Naive thymus-derived CD8-positive, alpha-beta T cell (primary cell): Measurements from ENCODE around the gene CLDN19. TPM values are rescaled to one million over a fixed set of nuclear protein-coding genes. Genes with fewer than 3 reads are reported as not detected.

Source experiments
- ATAC-seq, 2 donors: fragments of 150-1000 bp; cut with Tn5 transposase in 1 of 2; sonication (Bioruptor Pico), chemical (Tn5 transposase) in 1 of 2; 1 replicate in 1 of 2; 2 replicates in 1 of 2; pipeline ENCODE4 v1.10.0; 2021; ENCODE audit warnings: mild to moderate bottlenecking in 2 of 2, moderate library complexity in 2 of 2
- POLR2A ChIA-PET: fragments of 350-600 bp; sonication (Branson Sonifier 250); formaldehyde crosslinking; loops from one replicate; lab custom pipeline; 2021; ENCODE audit warnings: antibody characterized with exemption; lab: Charles Lee
- DNase-seq, 10 donors: peaks; one replicate each; pipeline versions ENCODE4 v3.0.0 to v3.0.0-alpha.2; 2020 to 2022
- H3K27ac Mint-ChIP-seq, 10 donors: one replicate each; pipeline ENCODE4 v1.8.0; 2020 to 2022; ENCODE audit warnings: mild to moderate bottlenecking in 10 of 10, mixed read lengths in 10 of 10, moderate library complexity in 4 of 10, inconsistent platforms in 1 of 10
- H3K27me3 Mint-ChIP-seq, 5 donors: one replicate each; pipeline ENCODE4 v1.8.0; 2021 to 2022; ENCODE audit warnings: mixed read lengths in 5 of 5
- H3K36me3 Mint-ChIP-seq, 3 donors: one replicate each; pipeline ENCODE4 v1.8.0; 2020 to 2022; ENCODE audit warnings: mixed read lengths in 3 of 3, mild to moderate bottlenecking in 2 of 3, inconsistent platforms in 1 of 3
- H3K4me1 Mint-ChIP-seq, 4 donors: one replicate each; pipeline ENCODE4 v1.8.0; 2021 to 2022; ENCODE audit warnings: mixed read lengths in 4 of 4
- H3K4me3 Mint-ChIP-seq, 10 donors: one replicate each; pipeline ENCODE4 v1.8.0; 2020 to 2022; ENCODE audit warnings: mild to moderate bottlenecking in 10 of 10, mixed read lengths in 10 of 10, moderate library complexity in 6 of 10, inconsistent platforms in 1 of 10
- H3K9me3 Mint-ChIP-seq, 9 donors: one replicate each; pipeline ENCODE4 v1.8.0; 2020 to 2022; ENCODE audit warnings: mixed read lengths in 9 of 9, mild to moderate bottlenecking in 3 of 9, inconsistent platforms in 1 of 9, moderate library complexity in 1 of 9
- polyA plus RNA-seq, 3 donors: library from polyadenylated mRNA; unstranded; fragments of 300-500 nt; fragmentation: Illumina TruSeq; gene quantifications; one replicate each; pipeline ENCODE4 v1.2.3, GENCODE V29; 2021
- total RNA-seq, 8 experiments: library from RNA in 2 of 8; stranded (reverse) in 2 of 8; gene quantifications; one replicate each; pipeline ENCODE4 v1.2.3 and lab custom pipeline; 2021 to 2026

CLDN19 gene
- total and polyA plus RNA-seq, 5 experiments from 2014 or later: not detected

- Mint-ChIP-seq H3K4me3 (no peak overlapping the region), H3K9me3 (no peaks in the 10 kb centered on the region), H3K4me1 (no peaks in the 10 kb centered on the region), H3K27me3 (no peaks in the 10 kb centered on the region), H3K36me3 (peaks cover 0 to 19% (median 0%) of the 10 kb centered on the region in 3 donors), H3K27ac (no peak overlapping the region)
- no peak for DNase-seq
- POLR2A ChIA-PET: no interaction called here
- no peak for ATAC-seq
Observed at GRCh38 chr1:42744148-42744413, 4.0 kb upstream of the CLDN19 start.

GRCh38 chr1:42743317-42744147, 3.5 kb upstream of the CLDN19 start:
- H3K4me3 Mint-ChIP-seq: no peak overlapping the region
- H3K4me1 Mint-ChIP-seq: no peaks in the 10 kb centered on the region
- POLR2A ChIA-PET: no interaction called here
- H3K9me3 Mint-ChIP-seq: no peaks in the 10 kb centered on the region
- H3K27ac Mint-ChIP-seq: peak overlapping the region in 1 of 10 donors; percentile 52
- H3K27me3 Mint-ChIP-seq: no peaks in the 10 kb centered on the region
- H3K36me3 Mint-ChIP-seq: peaks cover 0 to 14% (median 0%) of the 10 kb centered on the region in 3 donors
- ATAC-seq (no peak), DNase-seq (no peak)

GRCh38 chr1:42742617-42743316, 2.7 kb upstream of the CLDN19 start:
- H3K4me3 Mint-ChIP-seq: no peak overlapping the region
- no peaks in the 10 kb centered on the region for H3K4me1 Mint-ChIP-seq
- H3K27me3 Mint-ChIP-seq: no peaks in the 10 kb centered on the region
- H3K9me3 Mint-ChIP-seq: no peaks in the 10 kb centered on the region
- H3K36me3 Mint-ChIP-seq: peaks cover 0 to 7% (median 0%) of the 10 kb centered on the region in 3 donors
- H3K27ac Mint-ChIP-seq: peak overlapping the region in 1 of 10 donors; percentile 51
- POLR2A ChIA-PET: no interaction called here
- DNase-seq: no peak
- ATAC-seq: no peak

GRCh38 chr1:42742141-42742540, 2.1 kb upstream of the CLDN19 start:
- peaks cover 0 to 7% (median 0%) of the 10 kb centered on the region in 3 donors for H3K36me3 Mint-ChIP-seq
- H3K27ac Mint-ChIP-seq: peak overlapping the region in 1 of 10 donors; percentile 51
- POLR2A ChIA-PET: no interaction called here
- H3K4me1 Mint-ChIP-seq: peaks cover 3 to 5% (median 3%) of the 10 kb centered on the region in 4 donors
- H3K4me3 Mint-ChIP-seq: no peak overlapping the region
- ATAC-seq (no peak), DNase-seq (no peak)
- no peaks in the 10 kb centered on the region for H3K27me3 Mint-ChIP-seq
- no peaks in the 10 kb centered on the region for H3K9me3 Mint-ChIP-seq

GRCh38 chr1:42741706-42742105, 1.7 kb upstream of the CLDN19 start:
- H3K4me3 Mint-ChIP-seq: no peak overlapping the region
- no peak for ATAC-seq
- peaks cover 0 to 7% (median 0%) of the 10 kb centered on the region in 3 donors for H3K36me3 Mint-ChIP-seq
- no peak overlapping the region for H3K27ac Mint-ChIP-seq
- no peaks in the 10 kb centered on the region for H3K9me3 Mint-ChIP-seq
- peaks cover 7 to 9% (median 8%) of the 10 kb centered on the region in 4 donors for H3K4me1 Mint-ChIP-seq
- DNase-seq: no peak
- POLR2A ChIA-PET: no interaction called here
- H3K27me3 Mint-ChIP-seq: no peaks in the 10 kb centered on the region

GRCh38 chr1:42740851-42741580, 980 bp upstream of the CLDN19 start:
- peaks cover 7 to 12% (median 11%) of the 10 kb centered on the region in 4 donors for H3K4me1 Mint-ChIP-seq
- H3K27ac Mint-ChIP-seq: no peak overlapping the region
- ATAC-seq (no peak), DNase-seq (no peak)
- no peaks in the 10 kb centered on the region for H3K27me3 Mint-ChIP-seq
- H3K4me3 Mint-ChIP-seq: no peak overlapping the region
- peaks cover 0 to 4% (median 0%) of the 10 kb centered on the region in 3 donors for H3K36me3 Mint-ChIP-seq
- POLR2A ChIA-PET: no interaction called here
- H3K9me3 Mint-ChIP-seq: no peaks in the 10 kb centered on the region

- ATAC-seq (no peak), DNase-seq (no peak)
- H3K4me1 Mint-ChIP-seq: peaks cover 7 to 12% (median 11%) of the 10 kb centered on the region in 4 donors
- H3K27me3 Mint-ChIP-seq: no peaks in the 10 kb centered on the region
- no peaks in the 10 kb centered on the region for H3K36me3 Mint-ChIP-seq
- no peak overlapping the region for H3K4me3 Mint-ChIP-seq
- H3K27ac Mint-ChIP-seq: no peak overlapping the region
- POLR2A ChIA-PET: no interaction called here
- H3K9me3 Mint-ChIP-seq: no peaks in the 10 kb centered on the region
Observed at GRCh38 chr1:42738678-42739226, 1.3 kb downstream of the CLDN19 start.

- POLR2A ChIA-PET: no interaction called here
Observed at GRCh38 chr1:42737986-42738677, 1.9 kb downstream of the CLDN19 start.

GRCh38 chr1:42737257-42737656, 2.8 kb downstream of the CLDN19 start:
- H3K9me3 Mint-ChIP-seq: no peaks in the 10 kb centered on the region
- H3K27me3 Mint-ChIP-seq: no peaks in the 10 kb centered on the region
- H3K4me1 Mint-ChIP-seq: peaks cover 7 to 12% (median 11%) of the 10 kb centered on the region in 4 donors
- ATAC-seq: peak in 1 of 2 donors; percentile 35
- POLR2A ChIA-PET: no interaction called here
- peak in 2 of 10 donors; percentile 2 to 9 for DNase-seq
- no peaks in the 10 kb centered on the region for H3K36me3 Mint-ChIP-seq
- H3K4me3 Mint-ChIP-seq: peak overlapping the region in 2 of 10 donors; percentile 26 to 32
- H3K27ac Mint-ChIP-seq: peak overlapping the region in 7 of 10 donors; percentile 47 to 92 (median 73)

More at GRCh38 chr1:42737986-42738677, 1.9 kb downstream of the CLDN19 start:
- no peak for ATAC-seq
- H3K4me3 Mint-ChIP-seq: no peak overlapping the region
- peak overlapping the region in 1 of 10 donors; percentile 68 for H3K27ac Mint-ChIP-seq
- no peak for DNase-seq
- no peaks in the 10 kb centered on the region for H3K9me3 Mint-ChIP-seq
- no peaks in the 10 kb centered on the region for H3K36me3 Mint-ChIP-seq
- no peaks in the 10 kb centered on the region for H3K27me3 Mint-ChIP-seq
- H3K4me1 Mint-ChIP-seq: peaks cover 7 to 12% (median 11%) of the 10 kb centered on the region in 4 donors

GRCh38 chr1:42736571-42737200, 3.4 kb downstream of the CLDN19 start:
- Mint-ChIP-seq H3K9me3 (no peaks in the 10 kb centered on the region), H3K27ac (peak overlapping the region in 6 of 10 donors; percentile 15 to 74 (median 64)), H3K4me1 (peaks cover 7 to 12% (median 11%) of the 10 kb centered on the region in 4 donors), H3K36me3 (no peaks in the 10 kb centered on the region), H3K27me3 (no peaks in the 10 kb centered on the region), H3K4me3 (no peak overlapping the region)
- POLR2A ChIA-PET: no interaction called here
- ATAC-seq: no peak
- no peak for DNase-seq

- Mint-ChIP-seq H3K27ac (peak overlapping the region in 2 of 10 donors; percentile 68 to 74), H3K9me3 (no peaks in the 10 kb centered on the region), H3K27me3 (no peaks in the 10 kb centered on the region), H3K36me3 (no peaks in the 10 kb centered on the region), H3K4me3 (no peak overlapping the region), H3K4me1 (peaks cover 7 to 12% (median 11%) of the 10 kb centered on the region in 4 donors)
- POLR2A ChIA-PET: no interaction called here
- ATAC-seq (no peak), DNase-seq (no peak)
Observed at GRCh38 chr1:42736152-42736551, 3.9 kb downstream of the CLDN19 start.
